Choroid plexus epithelial cell (primary cell): ENCODE data around the gene CSK.
"Not testable (repeated sequence)": the region's sequence is repeated elsewhere in the genome, so short reads cannot be mapped to it uniquely, and the experiment has no call there.

ENCODE experiments used
- DNase-seq: peaks from one replicate; pipeline ENCODE4 v3.0.0-alpha.2; 2010; ENCODE audit warnings: low read depth
- H3K4me3 ChIP-seq: 2 replicates; pipeline ENCODE4 v1.5.1; 2011; ENCODE audit warnings: low read depth, mild to moderate bottlenecking, control low read depth, low read length, moderate library complexity
- CTCF ChIP-seq: conservative IDR thresholded peaks from 2 replicates; pipeline ENCODE4 v1.5.1; 2011; ENCODE audit warnings: low read depth, mild to moderate bottlenecking, control low read depth, inconsistent platforms, low read length, moderate library complexity

CSK gene

GRCh38 chr15:74781431-74782258 lies at the start of gene CSK:
Gene CSK, plus strand, starts transcription at chr15:74782080. Its CDS starts 16,218 bp downstream, at chr15:74798298.
- DNase-seq = peak; percentile 70
- TF ChIP-seq CTCF = peak; percentile 43
- peak within 1 kb of the TSS; percentile 72 for H3K4me3 ChIP-seq

GRCh38 chr15:74732846-74733245 lies 49.0 kb upstream of the CSK start:
- DNase-seq = no peak
- no peak overlapping the region for H3K4me3 ChIP-seq
- TF ChIP-seq CTCF = no peak

- TF ChIP-seq CTCF = no peak
- no peak overlapping the region for H3K4me3 ChIP-seq
- no peak for DNase-seq
Measured at GRCh38 chr15:74733269-74733668, 48.6 kb upstream of the CSK start.

GRCh38 chr15:74735305-74735704 lies 46.6 kb upstream of the CSK start:
- H3K4me3 ChIP-seq = no peak overlapping the region
- no peak for TF ChIP-seq CTCF
- DNase-seq = no peak

GRCh38 chr15:74738239-74738638 lies 43.6 kb upstream of the CSK start:
- H3K4me3 ChIP-seq = not testable (repeated sequence)
- peak; percentile 4 for DNase-seq

- DNase-seq = no peak
- TF ChIP-seq CTCF = no peak
- no peak overlapping the region for H3K4me3 ChIP-seq
Measured at GRCh38 chr15:74742422-74742821, 39.5 kb upstream of the CSK start.

GRCh38 chr15:74746389-74746788 lies 35.5 kb upstream of the CSK start:
- DNase-seq = no peak
- H3K4me3 ChIP-seq = no peak overlapping the region
- no peak for TF ChIP-seq CTCF
